T-helper 9 cell (primary cell): ENCODE data around the gene DYNC2H1.
A peak's percentile ranks its signal among the peaks of the same experiment; 100 is the strongest.
"Not testable (repeated sequence)": the region's sequence is repeated elsewhere in the genome, so short reads cannot be mapped to it uniquely, and the experiment has no call there.

ENCODE experiments used
- DNase-seq: peaks from one replicate; pipeline ENCODE4 v3.0.0-alpha.2; 2020
- total RNA-seq, 2 donors: gene quantifications; one replicate each; lab custom pipeline; 2026; lab: John Stamatoyannopoulos, UW

The DYNC2H1 gene
- total RNA-seq, result 17.9 to 24.0 reads per million in 2 donors

GRCh38 chr11:103108933-103109817, at the start of gene DYNC2H1:
Gene DYNC2H1, plus strand, starts transcription at chr11:103109426. Its CDS starts 149 bp downstream, at chr11:103109575.
- DNase-seq, result peak; percentile 83

- DNase-seq, result no peak
Measured at GRCh38 chr11:103061656-103062055, 47.6 kb upstream of the DYNC2H1 start.

- DNase-seq, result no peak
Measured at GRCh38 chr11:103067118-103067517, 42.1 kb upstream of the DYNC2H1 start.

GRCh38 chr11:103069367-103069766, 39.9 kb upstream of the DYNC2H1 start:
- DNase-seq, result no peak

GRCh38 chr11:103070142-103070541, 39.1 kb upstream of the DYNC2H1 start:
- DNase-seq, result no peak

- DNase-seq, result no peak
Measured at GRCh38 chr11:103071008-103071407, 38.2 kb upstream of the DYNC2H1 start.

- DNase-seq, result no peak
Measured at GRCh38 chr11:103076361-103076760, 32.9 kb upstream of the DYNC2H1 start.

GRCh38 chr11:103077554-103077953, 31.7 kb upstream of the DYNC2H1 start:
- no peak for DNase-seq

- no peak for DNase-seq
Measured at GRCh38 chr11:103078710-103079109, 30.5 kb upstream of the DYNC2H1 start.

GRCh38 chr11:103079833-103080232, 29.4 kb upstream of the DYNC2H1 start:
- DNase-seq, result no peak

GRCh38 chr11:103085758-103086365, 23.4 kb upstream of the DYNC2H1 start:
- DNase-seq, result no peak

- no peak for DNase-seq
Measured at GRCh38 chr11:103086461-103086860, 22.8 kb upstream of the DYNC2H1 start.

- no peak for DNase-seq
Measured at GRCh38 chr11:103091064-103091800, 18.0 kb upstream of the DYNC2H1 start.

- DNase-seq, result peak; percentile 93
Measured at GRCh38 chr11:103091801-103092524, 17.3 kb upstream of the DYNC2H1 start, which contains the start of gene DCUN1D5. Gene DCUN1D5, minus strand, starts transcription at chr11:103092160. Its CDS starts 288 bp downstream, at chr11:103091872.

- DNase-seq, result no peak
Measured at GRCh38 chr11:103097279-103097678, 11.9 kb upstream of the DYNC2H1 start.

GRCh38 chr11:103109818-103110388, 677 bp downstream of the DYNC2H1 start:
- no peak for DNase-seq

- no peak for DNase-seq
Measured at GRCh38 chr11:103110391-103110790, 1.2 kb downstream of the DYNC2H1 start.

GRCh38 chr11:103111400-103111799, 2.2 kb downstream of the DYNC2H1 start:
- DNase-seq, result no peak

GRCh38 chr11:103112364-103112763, 3.1 kb downstream of the DYNC2H1 start:
- no peak for DNase-seq

GRCh38 chr11:103114836-103115235, 5.6 kb downstream of the DYNC2H1 start:
- no peak for DNase-seq

GRCh38 chr11:103125462-103125861, 16.2 kb downstream of the DYNC2H1 start:
- no peak for DNase-seq

GRCh38 chr11:103141986-103142385, 32.8 kb downstream of the DYNC2H1 start:
- not testable (repeated sequence) for DNase-seq
